ENCODE measurements around the gene WDR37. TPM values are rescaled to one million over a fixed set of nuclear protein-coding genes. Genes with fewer than 3 reads are reported as not detected.

Gene WDR37
- total RNA-seq, 1 experiment from 2014 or later = 20.6 TPM

GRCh38 chr10:1171586-1171985 lies 115.4 kb downstream of the WDR37 start:
- Mint-ChIP-seq H3K4me3 (ENCODE audit: unreplicated experiment) (no peak overlapping the region), H3K4me1 (ENCODE audit: low read depth, unreplicated experiment) (no peaks in the 10 kb centered on the region), H3K36me3 (ENCODE audit: insufficient read depth, unreplicated experiment) (no peaks in the 10 kb centered on the region), H3K9me3 (ENCODE audit: unreplicated experiment) (no peaks in the 10 kb centered on the region), H3K27me3 (ENCODE audit: insufficient read depth, unreplicated experiment) (peaks cover 10% of the 10 kb centered on the region), H3K27ac (ENCODE audit: unreplicated experiment) (no peak overlapping the region)
- TF ChIP-seq CTCF (IDR thresholded peaks at IDR 0.05; ENCODE audit: insufficient read depth in 1 of 2, low read depth in 1 of 2, low read length in 1 of 2, severe bottlenecking in 1 of 2, unreplicated experiment in 1 of 2) = no peak
- POLR2A ChIA-PET = no interaction called here
- CTCF ChIA-PET = no interaction called here
- Histone ChIP-seq H3K4me3 (ENCODE audit: low read depth, low read length) (no peak overlapping the region), H3K4me1 (no peaks in the 10 kb centered on the region), H3K9me3 (no peaks in the 10 kb centered on the region), H3K27me3 (replicated peaks; ENCODE audit: control insufficient read depth, insufficient read depth, low read length) (peaks cover under 1% of the 10 kb centered on the region; the same call in 1 of the 2 replicates), H3K36me3 (ENCODE audit: control insufficient read depth, insufficient read depth, low read length) (no peaks in the 10 kb centered on the region)
- intact Hi-C loops (cut with micrococcal nuclease; ENCODE audit: unreplicated experiment) = loop anchor here (5.0 kb wide), 1 partner anchor 196 kb away; no protein-coding TSS in a partner anchor
- peak in 1 of 2 experiments; percentile 27 for DNase-seq
- BruUV-seq (replicated peaks) = no TSS peak

GRCh38 chr10:1172256-1172984 lies 116.2 kb downstream of the WDR37 start:
- TF ChIP-seq CTCF (IDR thresholded peaks at IDR 0.05; ENCODE audit: insufficient read depth in 1 of 2, low read depth in 1 of 2, low read length in 1 of 2, severe bottlenecking in 1 of 2, unreplicated experiment in 1 of 2) = no peak
- Mint-ChIP-seq H3K27ac (ENCODE audit: unreplicated experiment) (no peak overlapping the region), H3K9me3 (ENCODE audit: unreplicated experiment) (no peaks in the 10 kb centered on the region), H3K4me1 (ENCODE audit: low read depth, unreplicated experiment) (no peaks in the 10 kb centered on the region), H3K36me3 (ENCODE audit: insufficient read depth, unreplicated experiment) (no peaks in the 10 kb centered on the region), H3K27me3 (ENCODE audit: insufficient read depth, unreplicated experiment) (peaks cover 8% of the 10 kb centered on the region), H3K4me3 (ENCODE audit: unreplicated experiment) (no peak overlapping the region)
- ChIA-PET POLR2A (no interaction called here), CTCF (no interaction called here)
- intact Hi-C loops (cut with micrococcal nuclease; ENCODE audit: unreplicated experiment) = loop anchor here (5.0 kb wide), 1 partner anchor 195 kb away; no protein-coding TSS in a partner anchor
- DNase-seq = peak in 1 of 2 experiments; percentile 27
- no peaks in the 10 kb centered on the region for H3K27me3 ChIP-seq (replicated peaks; ENCODE audit: control insufficient read depth, insufficient read depth, low read length)
- no peak overlapping the region for H3K4me3 ChIP-seq (ENCODE audit: low read depth, low read length)
- H3K9me3 ChIP-seq = no peaks in the 10 kb centered on the region
- BruUV-seq (replicated peaks) = no TSS peak
- H3K4me1 ChIP-seq = no peaks in the 10 kb centered on the region
- H3K36me3 ChIP-seq (ENCODE audit: control insufficient read depth, insufficient read depth, low read length) = no peaks in the 10 kb centered on the region

- H3K27me3 ChIP-seq (replicated peaks; ENCODE audit: control insufficient read depth, insufficient read depth, low read length) = no peaks in the 10 kb centered on the region
- ChIA-PET POLR2A (no interaction called here), CTCF (no interaction called here)
- no peaks in the 10 kb centered on the region for H3K36me3 ChIP-seq (ENCODE audit: control insufficient read depth, insufficient read depth, low read length)
- Mint-ChIP-seq H3K36me3 (ENCODE audit: insufficient read depth, unreplicated experiment) (no peaks in the 10 kb centered on the region), H3K27ac (ENCODE audit: unreplicated experiment) (no peak overlapping the region), H3K27me3 (ENCODE audit: insufficient read depth, unreplicated experiment) (peaks cover 3% of the 10 kb centered on the region), H3K9me3 (ENCODE audit: unreplicated experiment) (no peaks in the 10 kb centered on the region), H3K4me3 (ENCODE audit: unreplicated experiment) (no peak overlapping the region), H3K4me1 (ENCODE audit: low read depth, unreplicated experiment) (no peaks in the 10 kb centered on the region)
- H3K4me1 ChIP-seq = no peaks in the 10 kb centered on the region
- H3K4me3 ChIP-seq (ENCODE audit: low read depth, low read length) = no peak overlapping the region
- TF ChIP-seq CTCF (IDR thresholded peaks at IDR 0.05; ENCODE audit: insufficient read depth in 1 of 2, low read depth in 1 of 2, low read length in 1 of 2, severe bottlenecking in 1 of 2, unreplicated experiment in 1 of 2) = no peak
- intact Hi-C loops (cut with micrococcal nuclease; ENCODE audit: unreplicated experiment) = loop anchor here (5.0 kb wide), 1 partner anchor 194 kb away; no protein-coding TSS in a partner anchor
- peak in 1 of 2 experiments; percentile 30 for DNase-seq
- no peaks in the 10 kb centered on the region for H3K9me3 ChIP-seq
- no TSS peak for BruUV-seq (replicated peaks)
These were observed 116.9 kb downstream of the WDR37 start for GRCh38 chr10:1173091-1173490.
